ENCODE results near the gene SLC22A15.
"Not testable (repeated sequence)": the region's sequence is repeated elsewhere in the genome, so short reads cannot be mapped to it uniquely, and the experiment has no call there.

The SLC22A15 gene

GRCh38 chr1:115976062-115976920 is at the start of gene SLC22A15:
Gene SLC22A15, plus strand, starts transcription at chr1:115976513. Its CDS starts 115 bp downstream, at chr1:115976628.
- DNase-seq (ENCODE audit: low read depth): no peak

DNA sequence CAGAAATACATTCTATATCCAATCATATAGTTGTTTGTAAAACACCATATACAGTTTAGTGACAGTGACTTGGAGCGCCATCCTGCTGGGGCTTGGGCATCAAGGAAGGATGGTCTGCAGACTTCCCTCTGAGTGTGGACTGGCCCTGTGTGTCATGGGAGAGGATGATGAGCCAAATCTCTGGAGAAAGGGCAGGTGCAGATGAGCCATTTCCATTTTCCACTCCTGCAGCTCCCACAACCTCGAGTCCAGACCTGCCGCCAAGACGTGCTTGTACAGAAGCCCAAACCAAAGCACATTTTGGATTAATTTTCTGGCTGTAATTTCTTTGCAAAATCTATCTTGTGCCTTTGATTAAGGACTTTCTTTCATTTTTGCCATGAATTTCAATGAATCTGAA is 48.3 kb upstream of the SLC22A15 start:
- DNase-seq (ENCODE audit: low read depth): no peak

DNA sequence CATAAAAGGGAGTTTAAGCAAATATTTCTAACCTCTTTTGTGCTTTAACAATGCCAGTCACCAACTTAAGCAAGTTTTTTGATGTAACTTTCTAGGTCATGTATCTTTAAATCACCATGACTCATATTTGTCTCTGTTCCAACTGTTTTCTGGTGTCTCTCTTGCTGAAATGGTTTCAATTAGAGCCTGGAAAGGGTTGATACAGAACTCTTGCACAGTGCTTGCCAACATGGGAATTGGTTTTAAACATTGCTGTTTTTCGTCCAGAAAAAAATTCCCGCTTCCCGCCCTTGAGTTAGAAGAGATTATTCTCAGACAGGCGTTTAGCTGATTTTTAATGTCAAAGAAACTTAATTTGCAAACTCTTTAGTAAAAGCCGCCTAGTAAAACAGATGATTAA is 46.4 kb upstream of the SLC22A15 start:
- no peak for DNase-seq (ENCODE audit: low read depth)

DNA sequence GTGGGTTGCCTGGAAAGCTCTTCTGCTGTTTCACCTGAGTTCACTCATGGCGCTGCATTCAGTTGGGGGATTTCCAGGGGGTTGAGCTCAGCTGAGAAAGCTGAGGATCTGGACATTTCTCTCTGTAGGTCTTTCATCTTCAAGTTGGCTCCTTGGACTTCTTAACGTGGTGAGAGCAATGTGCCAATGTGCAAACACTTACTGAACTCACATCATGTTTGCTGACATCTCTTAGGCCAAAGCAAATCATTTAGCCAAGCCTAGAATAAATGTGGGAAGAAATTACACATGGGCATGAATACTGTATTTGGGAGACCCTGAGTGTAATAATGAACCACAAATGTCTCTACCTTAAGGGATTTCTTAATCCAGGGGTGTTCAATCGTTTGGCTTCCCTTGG is 42.7 kb upstream of the SLC22A15 start:
- DNase-seq (ENCODE audit: low read depth): no peak

DNA sequence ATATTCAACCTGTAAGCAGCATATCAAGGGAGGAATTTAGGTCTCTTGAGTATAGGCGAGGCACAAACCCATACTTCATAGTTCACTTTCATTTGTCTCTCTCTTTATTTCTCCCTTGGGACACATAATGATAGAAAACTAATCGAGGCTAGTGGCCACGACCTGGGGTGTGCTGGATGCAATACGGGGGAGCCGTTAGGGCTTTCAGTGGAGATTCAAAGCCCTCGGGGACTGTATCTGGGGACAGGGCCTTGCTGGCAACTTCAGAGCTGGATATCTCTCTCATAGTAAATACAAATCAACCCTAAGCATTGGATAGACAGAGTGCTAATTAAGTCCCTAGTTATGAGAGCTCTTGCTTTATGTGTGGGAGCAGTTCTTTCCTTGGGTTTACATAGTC is 36.9 kb upstream of the SLC22A15 start:
- no peak for DNase-seq (ENCODE audit: low read depth)

DNA sequence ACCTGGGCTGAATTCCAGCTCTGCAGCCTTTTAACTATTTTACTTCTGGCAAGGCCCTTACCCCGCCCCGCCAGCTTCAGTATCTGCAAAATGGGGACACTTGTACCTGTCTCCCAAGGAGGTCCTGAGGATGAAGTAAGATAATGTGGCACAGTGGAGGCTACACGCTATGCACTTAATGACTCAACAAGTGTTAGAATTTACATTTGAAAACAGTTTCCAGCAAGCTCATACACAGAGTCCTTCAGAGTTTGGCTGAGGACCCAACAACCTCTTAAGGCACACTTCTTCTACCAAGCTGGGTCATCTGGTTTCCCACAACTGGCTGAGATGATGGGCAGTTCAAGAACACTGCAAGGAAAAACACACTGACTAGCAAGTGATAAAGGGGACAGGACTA is 30.2 kb upstream of the SLC22A15 start:
- DNase-seq (ENCODE audit: low read depth): no peak

GRCh38 chr1:115949156-115949555 is 27.2 kb upstream of the SLC22A15 start:
- no peak for DNase-seq (ENCODE audit: low read depth)

- DNase-seq (ENCODE audit: low read depth): no peak
These were observed 24.8 kb upstream of the SLC22A15 start for GRCh38 chr1:115951560-115951959.

DNA sequence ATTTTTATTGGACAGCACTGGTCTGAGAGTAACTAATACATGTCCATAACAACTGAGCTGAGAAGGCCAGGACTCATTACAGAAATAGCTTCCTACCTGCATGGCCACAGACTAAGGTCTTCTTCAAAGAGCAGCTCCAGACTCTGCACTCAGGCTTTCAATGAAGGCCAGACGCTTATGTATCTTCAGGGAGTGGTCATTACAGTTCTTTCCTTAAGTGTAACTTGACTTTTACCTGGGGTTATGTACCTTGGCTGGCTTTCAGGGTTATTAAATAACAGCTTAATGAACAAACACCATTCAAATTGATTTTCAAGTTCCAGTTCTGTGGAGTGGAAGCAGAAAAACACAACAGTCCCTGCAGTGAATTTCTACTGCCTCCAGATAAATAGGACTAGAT is 23.8 kb upstream of the SLC22A15 start:
- no peak for DNase-seq (ENCODE audit: low read depth)

DNA sequence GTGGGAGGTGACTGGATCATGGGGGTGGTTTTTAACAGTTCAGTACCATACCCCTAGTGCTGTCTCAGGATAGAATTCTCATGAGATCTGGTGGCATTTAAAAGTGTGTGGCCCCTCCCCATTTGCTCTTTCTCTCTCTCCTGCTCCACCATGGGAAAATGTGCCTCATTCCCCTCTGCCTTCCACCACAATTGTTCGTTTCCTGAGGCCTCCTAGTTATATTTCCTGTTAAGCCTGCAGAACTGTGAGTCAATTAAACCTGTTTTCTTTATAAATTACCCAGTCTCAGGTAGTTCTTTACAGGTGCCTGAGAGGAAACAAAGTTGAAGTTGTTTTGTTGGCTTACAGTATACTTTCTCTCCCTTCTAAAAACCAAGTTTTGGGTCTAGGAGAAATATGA is 23.1 kb upstream of the SLC22A15 start:
- DNase-seq (ENCODE audit: low read depth): no peak

GRCh38 chr1:115954684-115955083 is 21.6 kb upstream of the SLC22A15 start:
- DNase-seq (ENCODE audit: low read depth): no peak

GRCh38 chr1:115955228-115955627 is 21.1 kb upstream of the SLC22A15 start:
- no peak for DNase-seq (ENCODE audit: low read depth)

GRCh38 chr1:115958866-115959265 is 17.4 kb upstream of the SLC22A15 start:
- DNase-seq (ENCODE audit: low read depth): no peak

DNA sequence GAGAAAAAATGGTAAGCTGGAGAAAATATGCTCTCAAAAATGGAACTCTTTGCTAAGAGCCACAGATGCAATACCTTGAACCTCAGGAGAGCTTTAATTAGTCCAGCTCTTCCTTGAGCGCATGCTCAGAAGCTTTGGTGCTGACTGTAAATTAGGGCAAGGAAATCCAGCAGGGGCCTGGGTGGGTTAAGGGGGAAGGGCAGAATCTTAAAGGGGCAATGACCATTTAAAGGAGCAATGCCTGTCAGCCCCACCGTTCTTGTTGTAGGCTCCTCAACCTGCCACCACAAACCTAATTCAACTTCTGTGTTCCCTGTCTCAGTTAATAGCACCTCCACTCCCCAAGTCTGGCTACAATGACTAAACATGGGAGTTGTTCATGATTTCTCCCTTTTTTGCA is 6.8 kb upstream of the SLC22A15 start:
- DNase-seq (ENCODE audit: low read depth): no peak

DNA sequence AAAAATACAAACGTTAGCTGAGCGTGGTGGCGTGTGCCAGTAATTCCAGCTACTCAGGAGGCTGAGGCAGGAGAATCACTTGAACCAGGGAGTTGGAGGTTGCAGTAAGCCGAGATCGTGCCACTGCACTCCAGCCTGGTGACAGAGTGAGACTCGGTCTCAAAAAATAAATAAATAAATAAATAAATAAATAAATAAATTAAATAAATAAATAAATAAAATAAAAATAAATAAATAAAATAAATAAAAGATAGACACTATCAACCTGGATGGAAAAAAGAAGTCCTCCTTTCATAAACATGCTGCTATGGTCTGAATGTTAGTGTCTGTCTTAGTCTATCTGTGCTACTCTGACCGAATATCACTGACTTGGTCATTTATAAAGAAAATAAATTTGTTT is 4.5 kb upstream of the SLC22A15 start:
- not testable (repeated sequence) for DNase-seq (ENCODE audit: low read depth)

DNA sequence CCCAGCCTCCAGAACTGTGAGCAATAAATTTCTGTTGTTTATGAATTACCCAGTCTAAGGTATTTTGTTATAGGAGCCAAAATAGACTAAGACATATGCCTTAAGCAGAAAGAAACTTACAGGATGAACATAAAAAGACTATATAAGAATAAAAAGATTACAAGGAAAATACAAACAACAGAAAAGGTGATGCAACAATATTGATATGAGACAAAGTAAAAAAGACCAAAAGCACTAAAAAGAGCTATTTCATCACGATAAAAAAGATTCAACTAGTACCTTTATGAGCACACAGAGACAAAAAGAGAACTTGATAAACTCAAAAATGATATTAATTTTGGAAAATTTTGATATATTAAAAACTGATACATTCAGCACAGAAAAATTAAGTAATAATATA is 3.2 kb upstream of the SLC22A15 start:
- DNase-seq (ENCODE audit: low read depth): no peak

- DNase-seq (ENCODE audit: low read depth): no peak
These were observed 698 bp upstream of the SLC22A15 start for GRCh38 chr1:115975569-115976061.

DNA sequence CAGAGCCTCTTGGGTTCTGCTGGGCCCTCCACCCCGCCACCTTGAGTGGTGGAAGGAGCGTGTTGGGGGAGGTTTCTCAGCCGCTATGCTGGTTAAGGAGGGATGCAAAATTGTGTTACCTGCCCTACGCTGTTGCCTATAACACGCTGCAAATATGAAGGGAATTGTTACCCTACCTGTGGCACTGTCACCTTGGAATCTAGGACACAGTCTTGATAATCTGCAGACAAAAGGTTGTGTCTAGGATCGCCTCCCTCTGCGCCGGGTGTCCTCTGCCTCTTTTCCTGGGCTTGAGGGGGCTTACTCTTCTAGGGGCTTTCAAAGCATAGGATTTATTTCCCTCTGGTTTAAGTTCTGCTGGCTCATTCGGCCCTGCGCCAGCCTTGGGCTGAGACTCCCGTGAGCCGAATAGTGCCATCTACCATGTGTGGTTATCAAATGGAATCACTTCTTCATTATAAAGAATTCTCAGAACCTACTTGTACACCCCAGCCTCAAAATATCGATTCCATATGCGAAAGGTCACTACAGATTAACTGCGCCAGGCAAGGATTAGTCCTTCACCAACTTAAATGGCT is 697 bp downstream of the SLC22A15 start:
- DNase-seq (ENCODE audit: low read depth): no peak

DNA sequence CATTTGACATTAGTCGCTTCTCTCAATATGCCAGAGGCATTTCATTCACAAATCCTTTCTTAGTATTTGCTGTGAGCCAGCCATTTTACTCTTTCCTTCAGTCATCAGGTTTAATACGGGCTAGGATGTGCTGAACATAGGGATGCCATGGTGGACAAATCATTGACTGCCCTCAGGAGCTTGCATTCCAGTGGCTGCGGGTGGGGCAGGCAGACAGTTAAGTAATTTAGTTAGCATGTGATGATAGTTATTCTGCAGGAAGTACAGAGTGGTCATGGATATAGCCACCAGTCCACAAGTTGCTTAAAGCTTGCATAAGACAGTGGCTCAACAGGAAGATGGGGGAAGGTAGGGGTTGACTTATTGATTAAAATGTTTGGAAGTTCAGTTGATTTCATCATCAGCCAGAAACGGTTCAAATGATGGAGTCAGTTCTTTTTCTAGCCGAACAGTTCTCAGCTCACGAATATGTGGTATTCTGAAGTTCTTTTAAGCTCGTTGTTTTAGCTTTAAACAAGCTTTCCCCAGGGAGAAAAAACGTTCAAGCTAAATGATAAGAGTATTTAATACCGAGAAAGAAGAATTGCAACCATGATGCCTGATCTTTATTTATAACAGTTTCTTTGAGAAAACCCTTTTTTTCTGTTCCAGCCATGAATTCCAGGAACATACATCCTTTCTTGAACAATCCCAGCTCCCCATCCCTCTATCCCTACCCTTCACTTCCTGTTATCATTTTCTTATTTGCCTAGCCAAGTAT is 1.4 kb downstream of the SLC22A15 start:
- no peak for DNase-seq (ENCODE audit: low read depth)

GRCh38 chr1:115978292-115978941 is 2.1 kb downstream of the SLC22A15 start:
- DNase-seq (ENCODE audit: low read depth): no peak

DNA sequence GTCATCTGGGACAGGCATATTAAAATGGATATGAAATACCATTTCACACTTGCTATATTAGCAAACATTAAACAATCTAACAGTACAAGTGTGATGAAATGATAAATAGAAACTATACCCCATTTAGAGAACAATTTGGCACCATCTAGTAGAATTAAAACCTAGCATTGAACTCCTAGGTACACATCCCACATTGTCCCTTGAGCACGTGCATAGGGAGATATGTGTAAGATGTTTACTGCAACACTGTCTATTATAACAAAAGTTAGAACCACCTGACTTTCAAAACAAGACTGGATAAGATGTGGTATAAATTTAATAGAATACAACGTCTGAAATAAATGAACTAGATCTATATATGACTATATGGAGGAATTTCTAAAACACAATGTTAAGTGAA is 3.8 kb downstream of the SLC22A15 start:
- no peak for DNase-seq (ENCODE audit: low read depth)

Measured in activated T-cell treated with anti-CD3 and anti-CD28 coated beads for 24 hours (primary cell).